B cell (primary cell): ENCODE data around the gene USP17L22. TPM values are rescaled to one million over a fixed set of nuclear protein-coding genes. Genes with fewer than 3 reads are reported as not detected.
"Not testable (repeated sequence)": the region's sequence is repeated elsewhere in the genome, so short reads cannot be mapped to it uniquely, and the experiment has no call there.

Source experiments
- ATAC-seq: fragments of 200-7000 bp; cut with Tn5 transposase; one replicate; pipeline ENCODE4 v1.10.0; 2021; ENCODE audit warnings: low read depth, mild to moderate bottlenecking, moderate number of reproducible peaks, moderate library complexity
- CTCF ChIA-PET: fragments of 350-600 bp; sonication (Branson Sonifier 250); formaldehyde crosslinking; loops from one replicate; lab custom pipeline; 2021; ENCODE audit warnings: antibody characterized with exemption, inconsistent platforms; lab: Charles Lee
- POLR2A ChIA-PET: fragments of 350-600 bp; sonication (Branson Sonifier 250); formaldehyde crosslinking; loops from one replicate; lab custom pipeline; 2021; ENCODE audit warnings: antibody characterized with exemption; lab: Charles Lee
- DNase-seq: peaks from one replicate; pipeline ENCODE4 v3.0.0; 2013
- H2AFZ ChIP-seq: 2 replicates; pipeline ENCODE4 v1.6.1; 2012; ENCODE audit warnings: mild to moderate bottlenecking, low read depth, low read length; ENCODE audit not compliant: insufficient read depth, poor library complexity, severe bottlenecking
- H3K27ac ChIP-seq, 2 donors: 1 replicate in 1 of 2; 2 replicates in 1 of 2; pipeline ENCODE4 v1.5.1; 2012 to 2013; ENCODE audit warnings: low read length in 2 of 2, mild to moderate bottlenecking in 2 of 2, moderate library complexity in 1 of 2
- H3K27me3 ChIP-seq, 4 experiments: fragments of 200-600 bp in 1 of 4; sonication (generic) in 1 of 4; replicated peaks in 1 of 4; 1 replicate in 2 of 4; 2 replicates in 2 of 4; pipeline versions ENCODE4 v1.6.1 to v1.7.0; 2013 to 2016; ENCODE audit warnings: low read length in 3 of 4, mild to moderate bottlenecking in 2 of 4, mixed read lengths in 1 of 4, moderate library complexity in 1 of 4; ENCODE audit not compliant: insufficient read depth in 4 of 4, control insufficient read depth in 3 of 4; ENCODE audit errors: control extremely low read depth in 1 of 4
- H3K36me3 ChIP-seq, 2 experiments: replicated peaks in 1 of 2; 1 replicate in 1 of 2; 2 replicates in 1 of 2; pipeline versions ENCODE4 v1.6.1 to v1.7.1; 2013; ENCODE audit warnings: low read length in 1 of 2; ENCODE audit not compliant: insufficient read depth in 2 of 2, control insufficient read depth in 1 of 2; ENCODE audit errors: control extremely low read depth in 1 of 2, extremely low read depth in 1 of 2
- H3K4me1 ChIP-seq, 2 donors: fragments of 200-600 bp in 1 of 2; sonication (generic) in 1 of 2; 1 replicate in 1 of 2; 2 replicates in 1 of 2; pipeline versions ENCODE4 v1.5.1 to v1.6.1; 2013 to 2017; ENCODE audit warnings: low read length in 2 of 2; ENCODE audit not compliant: control insufficient read depth in 2 of 2, insufficient read depth in 2 of 2
- H3K4me2 ChIP-seq: replicated peaks from 2 replicates; pipeline ENCODE3; 2012; ENCODE audit warnings: mild to moderate bottlenecking, low read depth, low read length; ENCODE audit not compliant: poor library complexity, severe bottlenecking
- H3K4me3 ChIP-seq, 5 experiments: fragments of 200-600 bp in 1 of 5; sonication (generic) in 1 of 5; 1 replicate in 3 of 5; 2 replicates in 2 of 5; pipeline versions ENCODE4 v1.5.1 to v1.7.0; 2011 to 2016; ENCODE audit warnings: low read length in 4 of 5, mild to moderate bottlenecking in 4 of 5, low read depth in 2 of 5, control low read depth in 1 of 5, moderate library complexity in 1 of 5; ENCODE audit not compliant: insufficient read depth in 1 of 5; ENCODE audit errors: control extremely low read depth in 1 of 5, extremely low read depth in 1 of 5
- H3K79me2 ChIP-seq: fragments of 200-600 bp; sonication (generic); one replicate; pipeline ENCODE4 v1.6.0; 2016; ENCODE audit warnings: low read length; ENCODE audit not compliant: control insufficient read depth, insufficient read depth
- H3K9ac ChIP-seq: fragments of 200-600 bp; sonication (generic); 2 replicates; pipeline ENCODE4 v1.6.1; 2017; ENCODE audit warnings: mild to moderate bottlenecking, low read length, moderate library complexity
- H3K9me3 ChIP-seq, 3 donors: one replicate each; pipeline versions ENCODE4 v1.6.1 to v1.7.1; 2013; ENCODE audit warnings: low read length in 2 of 3; ENCODE audit not compliant: control insufficient read depth in 2 of 3, insufficient read depth in 1 of 3; ENCODE audit errors: control extremely low read depth in 1 of 3
- H4K20me1 ChIP-seq: 2 replicates; pipeline ENCODE4 v1.6.0; 2012; ENCODE audit warnings: mild to moderate bottlenecking, low read length; ENCODE audit not compliant: insufficient read depth, control insufficient read depth, poor library complexity, severe bottlenecking
- H3K27ac Mint-ChIP-seq: one replicate; pipeline ENCODE4 v1.8.0; 2021; ENCODE audit warnings: mixed read lengths
- H3K27me3 Mint-ChIP-seq: one replicate; pipeline ENCODE4 v1.8.0; 2021; ENCODE audit warnings: mixed read lengths
- H3K4me1 Mint-ChIP-seq: one replicate; pipeline ENCODE4 v1.8.0; 2021; ENCODE audit warnings: mixed read lengths
- H3K4me3 Mint-ChIP-seq: one replicate; pipeline ENCODE4 v1.8.0; 2021; ENCODE audit warnings: mixed read lengths
- H3K9me3 Mint-ChIP-seq: one replicate; pipeline ENCODE4 v1.8.0; 2022; ENCODE audit warnings: mixed read lengths; ENCODE audit not compliant: insufficient read depth
- WGBS: methylation state at CpG from one replicate; pipeline ENCODE4 v1.1.5; 2013; ENCODE audit warnings: missing lambda C conversion rate; ENCODE audit not compliant: insufficient coverage; 5-methylcytosine and 5-hydroxymethylcytosine counted together
- intact Hi-C: fragments of 100-400 bp; cut with micrococcal nuclease; formaldehyde crosslinking; loops from one replicate; pipeline ENCODE4 v1.10.0; 2022
- polyA minus RNA-seq: library from RNA; depleted of rRNA, polyadenylated mRNA; stranded (reverse); fragments of >200 nt; gene quantifications from 2 replicates; pipeline ENCODE4 v1.2.3, GENCODE V29; 2012
- polyA plus RNA-seq: library from polyadenylated mRNA; depleted of rRNA; stranded (reverse); fragments of >200 nt; gene quantifications from 2 replicates; pipeline ENCODE4 v1.2.3, GENCODE V29; 2012
- total RNA-seq, 2 donors: library from RNA; stranded (reverse); fragments of 120-200 nt in 1 of 2; gene quantifications; 1 replicate in 1 of 2; 2 replicates in 1 of 2; pipeline versions ENCODE4 v1.2.3 to v1.2.4, GENCODE V29; 2013 to 2022

USP17L22 gene
- total RNA-seq: not detected in 2 replicates
- total RNA-seq (2013): not detected
- polyA plus RNA-seq: not detected in 2 replicates
- not detected in 2 replicates for polyA minus RNA-seq

DNA sequence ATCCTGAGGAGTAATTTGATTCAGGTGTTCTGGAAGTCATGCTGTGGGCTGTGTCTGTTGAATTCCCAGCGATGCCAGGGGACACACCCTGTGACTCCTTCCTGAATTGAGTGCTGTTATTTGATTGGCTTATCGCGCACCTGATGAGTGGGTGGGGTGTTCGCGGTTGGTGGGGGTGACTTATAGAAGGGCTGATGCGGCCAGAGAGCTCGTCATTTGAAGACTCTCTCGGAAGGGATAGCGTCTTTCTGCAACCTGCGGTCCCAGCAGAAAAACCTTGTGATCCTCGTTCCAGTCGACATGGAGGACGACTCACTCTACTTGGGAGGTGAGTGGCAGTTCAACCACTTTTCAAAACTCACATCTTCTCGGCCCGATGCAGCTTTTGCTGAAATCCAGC lies at the start of gene USP17L22:
USP17L22 (plus strand) TSS at position 301 of the 400 bp plus-strand sequence; CDS start at position 301, 0 bp downstream.
- H3K4me2 ChIP-seq, H3K9ac ChIP-seq, H3K27ac Mint-ChIP-seq, POLR2A ChIA-PET, H3K9me3 Mint-ChIP-seq, H3K9me3 ChIP-seq, ATAC-seq, H3K4me3 ChIP-seq, H4K20me1 ChIP-seq, H3K4me1 ChIP-seq, CTCF ChIA-PET, intact Hi-C loops, DNase-seq, H3K27me3 Mint-ChIP-seq, H3K79me2 ChIP-seq, H3K36me3 ChIP-seq, H2AFZ ChIP-seq, H3K27me3 ChIP-seq, H3K4me3 Mint-ChIP-seq, H3K27ac ChIP-seq, H3K4me1 Mint-ChIP-seq: not testable (repeated sequence)
- WGBS: no CpG with 5 or more reads among the region's 15 CpGs

DNA sequence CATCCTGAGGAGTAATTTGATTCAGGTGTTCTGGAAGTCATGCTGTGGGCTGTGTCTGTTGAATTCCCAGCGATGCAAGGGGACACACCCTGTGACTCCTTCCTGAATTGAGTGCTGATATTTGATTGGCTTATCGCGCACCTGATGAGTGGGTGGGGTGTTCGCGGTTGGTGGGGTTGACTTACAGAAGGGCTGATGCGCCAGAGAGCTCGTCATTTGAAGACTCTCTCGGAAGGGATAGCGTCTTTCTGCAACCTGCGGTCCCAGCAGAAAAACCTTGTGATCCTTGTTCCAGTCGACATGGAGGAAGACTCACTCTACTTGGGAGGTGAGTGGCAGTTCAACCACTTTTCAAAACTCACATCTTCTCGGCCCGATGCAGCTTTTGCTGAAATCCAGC lies 47.6 kb upstream of the USP17L22 start, which contains the start of gene USP17L12:
USP17L12 (plus strand) TSS at position 301 of the 400 bp plus-strand sequence; CDS start at position 301, 0 bp downstream.
- H3K27me3 ChIP-seq, H3K79me2 ChIP-seq, H3K4me1 ChIP-seq, H3K4me1 Mint-ChIP-seq, H3K4me3 ChIP-seq, H3K27me3 Mint-ChIP-seq, H3K36me3 ChIP-seq, H3K9me3 ChIP-seq, H3K27ac ChIP-seq, CTCF ChIA-PET, DNase-seq, H2AFZ ChIP-seq, H3K9me3 Mint-ChIP-seq, POLR2A ChIA-PET, H3K4me3 Mint-ChIP-seq, intact Hi-C loops, ATAC-seq, H3K9ac ChIP-seq, H4K20me1 ChIP-seq, H3K4me2 ChIP-seq, H3K27ac Mint-ChIP-seq: not testable (repeated sequence)
- no CpG with 5 or more reads among the region's 13 CpGs for WGBS

- H3K79me2 ChIP-seq, CTCF ChIA-PET, H4K20me1 ChIP-seq, H3K9me3 ChIP-seq, H3K4me1 Mint-ChIP-seq, DNase-seq, H2AFZ ChIP-seq, H3K4me1 ChIP-seq, H3K4me3 ChIP-seq, H3K27me3 ChIP-seq, H3K27ac Mint-ChIP-seq, H3K4me2 ChIP-seq, intact Hi-C loops, H3K9me3 Mint-ChIP-seq, H3K27me3 Mint-ChIP-seq, ATAC-seq, POLR2A ChIA-PET, H3K27ac ChIP-seq, H3K9ac ChIP-seq, H3K36me3 ChIP-seq, H3K4me3 Mint-ChIP-seq: not testable (repeated sequence)
- no CpG with 5 or more reads among the region's 14 CpGs for WGBS
Measured at GRCh38 chr4:9224596-9224995, 42.8 kb upstream of the USP17L22 start, which contains the start of gene USP17L13. USP17L13 (plus strand) TSS chr4:9224896; CDS start chr4:9224896, 0 bp downstream.

GRCh38 chr4:9230249-9230648 lies 37.2 kb upstream of the USP17L22 start:
- not testable (repeated sequence) for DNase-seq
- WGBS: no CpG with 5 or more reads among the region's 8 CpGs

More at GRCh38 chr4:9230249-9230648, 37.2 kb upstream of the USP17L22 start:
- H3K36me3 ChIP-seq, H3K9ac ChIP-seq, H3K27me3 Mint-ChIP-seq, intact Hi-C loops, H3K4me3 ChIP-seq, H3K4me2 ChIP-seq, H4K20me1 ChIP-seq, H3K27ac Mint-ChIP-seq, H3K4me3 Mint-ChIP-seq, H3K27ac ChIP-seq, H3K9me3 Mint-ChIP-seq, H3K79me2 ChIP-seq, H2AFZ ChIP-seq, ATAC-seq, H3K27me3 ChIP-seq, H3K4me1 ChIP-seq, H3K9me3 ChIP-seq, H3K4me1 Mint-ChIP-seq, POLR2A ChIA-PET, CTCF ChIA-PET: not testable (repeated sequence)
